ENCODE measurements around the gene MACROD2.

The MACROD2 gene

DNA sequence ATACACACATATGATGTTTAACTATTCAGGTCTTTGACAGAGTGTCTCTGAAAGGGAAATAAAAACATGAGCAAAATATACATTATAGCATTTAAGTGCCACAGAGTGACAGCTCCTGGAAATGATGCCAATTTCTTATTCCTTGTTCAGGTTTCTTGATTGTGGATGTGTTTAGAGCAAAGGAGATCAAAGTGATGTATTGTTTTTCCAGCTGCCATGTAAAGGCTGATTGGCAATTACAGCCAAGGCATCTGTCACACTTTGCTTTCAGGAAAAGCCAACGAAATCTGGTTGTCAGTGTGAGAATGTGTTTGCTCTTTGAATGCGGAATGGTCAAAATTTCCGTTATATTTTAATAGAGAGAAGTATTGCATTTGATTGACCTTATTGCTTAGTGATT lies 689.9 kb downstream of the MACROD2 start:
- no peak for TF ChIP-seq ZNF274 (IDR thresholded peaks at IDR 0.05; ENCODE audit: low read depth, low read length)
- H3K4me3 ChIP-seq (ENCODE audit: low read length), result no peak overlapping the region

- no peak overlapping the region for H3K4me3 ChIP-seq (ENCODE audit: low read length)
- no peak for TF ChIP-seq ZNF274 (IDR thresholded peaks at IDR 0.05; ENCODE audit: low read depth, low read length)
These were observed 692.0 kb downstream of the MACROD2 start for GRCh38 chr20:14687313-14687712.

- TF ChIP-seq ZNF274 (IDR thresholded peaks at IDR 0.05; ENCODE audit: low read depth, low read length), result no peak
- H3K4me3 ChIP-seq (ENCODE audit: low read length), result no peak overlapping the region
These were observed 692.7 kb downstream of the MACROD2 start for GRCh38 chr20:14688005-14688404.

DNA sequence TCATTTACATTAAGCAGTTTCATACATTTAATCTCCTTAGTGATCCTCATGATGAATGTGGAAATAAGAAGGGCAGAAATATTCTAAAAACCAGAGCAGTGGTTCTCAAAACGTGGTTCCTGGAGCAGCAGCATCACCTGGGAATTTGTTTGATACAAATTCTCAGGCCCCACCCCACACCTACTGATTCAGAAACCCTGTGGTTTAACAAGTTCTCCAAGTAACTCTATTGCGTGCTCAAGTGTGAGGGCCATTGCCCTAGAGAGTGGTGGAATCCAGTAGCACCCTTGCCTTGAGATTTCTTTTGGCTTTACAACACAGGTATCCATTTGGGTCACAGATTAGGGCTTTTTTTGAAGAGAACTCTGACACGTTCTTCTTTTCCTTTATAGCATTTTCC lies 696.7 kb downstream of the MACROD2 start:
- TF ChIP-seq ZNF274 (IDR thresholded peaks at IDR 0.05; ENCODE audit: low read depth, low read length), result no peak
- no peak overlapping the region for H3K4me3 ChIP-seq (ENCODE audit: low read length)

- no peak overlapping the region for H3K4me3 ChIP-seq (ENCODE audit: low read length)
- TF ChIP-seq ZNF274 (IDR thresholded peaks at IDR 0.05; ENCODE audit: low read depth, low read length), result no peak
These were observed 701.2 kb downstream of the MACROD2 start for GRCh38 chr20:14696478-14696877.

GRCh38 chr20:14696937-14697336 lies 701.6 kb downstream of the MACROD2 start:
- H3K4me3 ChIP-seq (ENCODE audit: low read length), result no peak overlapping the region
- no peak for TF ChIP-seq ZNF274 (IDR thresholded peaks at IDR 0.05; ENCODE audit: low read depth, low read length)

DNA sequence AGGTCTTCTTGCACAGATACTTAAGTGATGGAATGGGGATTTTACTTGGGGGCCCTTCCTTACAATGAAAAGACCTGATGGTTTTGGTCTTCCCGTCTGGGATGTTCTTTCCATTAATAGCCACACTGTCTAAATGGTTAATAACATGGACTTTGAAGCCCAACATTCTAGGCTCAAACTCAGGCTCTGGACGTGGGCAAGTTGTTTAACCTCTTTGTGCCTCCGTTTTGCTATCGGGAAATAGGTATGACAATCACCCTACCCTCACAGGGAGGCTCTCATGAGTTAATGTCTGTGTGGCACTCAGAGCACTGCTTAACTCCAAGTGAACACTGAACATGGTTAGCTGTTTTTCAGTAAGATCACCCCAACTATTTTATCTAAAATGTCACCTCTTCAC lies 702.8 kb downstream of the MACROD2 start:
- TF ChIP-seq ZNF274 (IDR thresholded peaks at IDR 0.05; ENCODE audit: low read depth, low read length), result no peak
- H3K4me3 ChIP-seq (ENCODE audit: low read length), result no peak overlapping the region

DNA sequence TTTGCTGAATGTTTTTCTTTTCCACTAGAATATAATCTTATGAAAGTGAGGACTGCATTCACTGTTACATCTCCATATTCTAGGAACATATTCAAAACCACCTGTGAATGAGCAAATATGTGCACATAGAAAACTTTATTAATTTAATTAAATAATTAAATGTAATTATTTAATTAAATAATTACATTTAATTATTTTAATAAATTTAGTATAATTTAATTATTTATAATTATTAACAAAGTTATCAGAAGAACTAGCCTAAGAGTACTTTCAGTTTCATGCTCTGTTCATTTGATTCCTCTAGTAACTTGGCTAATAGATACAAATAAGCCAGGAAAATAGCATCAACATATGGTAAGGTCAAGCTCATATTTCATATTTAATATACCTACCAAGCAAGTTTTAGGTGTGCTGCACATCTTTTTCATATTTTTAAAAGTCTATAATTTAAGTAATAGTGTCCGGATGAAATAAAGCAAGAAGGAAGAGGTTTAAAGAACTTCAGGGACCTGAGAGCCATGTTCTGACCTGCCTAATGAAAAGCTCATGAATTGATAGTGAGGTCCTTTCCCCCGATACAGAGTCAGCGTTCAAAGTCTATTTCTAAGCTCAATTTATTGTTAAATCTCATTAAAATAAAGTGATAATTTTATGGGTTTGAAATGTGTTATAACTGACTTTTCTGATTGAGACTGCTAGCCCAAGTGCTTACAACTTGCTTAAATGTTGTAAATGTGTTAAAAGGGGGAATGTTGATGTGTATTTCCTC lies 703.5 kb downstream of the MACROD2 start:
- no peak overlapping the region for H3K4me3 ChIP-seq (ENCODE audit: low read length)
- no peak for TF ChIP-seq ZNF274 (IDR thresholded peaks at IDR 0.05; ENCODE audit: low read depth, low read length)

DNA sequence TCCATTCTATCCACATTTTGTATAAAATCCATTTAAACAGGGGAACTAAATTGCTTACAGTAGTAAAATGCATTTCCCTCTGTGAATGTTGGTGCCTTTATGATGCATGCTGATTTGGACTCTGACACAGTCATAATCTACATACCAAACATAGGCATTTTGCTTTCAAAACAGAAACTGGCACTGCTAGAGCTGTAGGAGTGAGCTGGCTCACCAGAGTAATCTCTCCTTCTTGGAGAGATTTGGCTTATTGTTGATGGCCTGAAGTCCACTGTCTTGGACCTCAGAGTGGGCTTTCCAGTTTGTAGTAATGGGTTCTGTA lies 705.3 kb downstream of the MACROD2 start:
- no peak for TF ChIP-seq ZNF274 (IDR thresholded peaks at IDR 0.05; ENCODE audit: low read depth, low read length)
- H3K4me3 ChIP-seq (ENCODE audit: low read length), result no peak overlapping the region

DNA sequence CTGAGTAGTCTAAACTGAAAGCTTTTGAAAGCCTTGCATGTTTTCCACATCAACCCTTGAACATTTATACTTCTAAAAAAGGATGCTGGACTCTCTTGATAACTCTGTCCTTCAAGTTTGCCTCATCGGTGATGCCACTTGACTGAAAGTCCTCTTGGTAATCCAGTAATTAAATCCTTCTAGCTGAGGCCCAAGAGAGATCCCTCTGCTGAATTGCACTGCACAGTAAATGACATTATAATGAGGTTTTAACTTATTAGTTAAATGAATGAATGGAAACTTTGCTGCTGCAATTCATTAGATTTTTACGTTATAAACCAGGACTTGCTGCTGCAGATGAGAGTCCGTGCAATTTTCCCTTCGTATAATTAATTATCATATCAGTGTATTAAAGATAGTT lies 706.0 kb downstream of the MACROD2 start:
- no peak for TF ChIP-seq ZNF274 (IDR thresholded peaks at IDR 0.05; ENCODE audit: low read depth, low read length)
- H3K4me3 ChIP-seq (ENCODE audit: low read length), result no peak overlapping the region

DNA sequence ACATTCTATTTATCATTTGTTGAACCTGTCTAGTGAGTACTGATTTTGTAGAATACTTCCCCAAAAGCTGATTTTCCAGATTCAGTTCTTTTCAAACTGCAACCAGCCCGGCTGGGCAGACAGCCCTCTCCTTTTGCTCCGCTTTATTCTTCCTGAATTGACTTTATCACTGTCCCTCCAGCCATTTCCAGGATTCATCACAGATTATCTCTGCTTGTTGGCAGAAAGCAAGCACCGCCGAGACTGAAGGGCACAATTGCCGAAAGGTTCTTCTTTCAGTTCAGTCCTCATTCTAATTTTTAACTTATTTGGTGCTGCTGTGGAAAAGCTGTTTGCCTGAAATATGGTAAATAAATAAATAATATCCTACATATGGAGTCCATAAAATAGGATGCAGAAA lies 711.2 kb downstream of the MACROD2 start:
- no peak overlapping the region for H3K4me3 ChIP-seq (ENCODE audit: low read length)
- TF ChIP-seq ZNF274 (IDR thresholded peaks at IDR 0.05; ENCODE audit: low read depth, low read length), result no peak

GRCh38 chr20:14707026-14707680 lies 711.8 kb downstream of the MACROD2 start:
- TF ChIP-seq ZNF274 (IDR thresholded peaks at IDR 0.05; ENCODE audit: low read depth, low read length), result no peak
- no peak overlapping the region for H3K4me3 ChIP-seq (ENCODE audit: low read length)

DNA sequence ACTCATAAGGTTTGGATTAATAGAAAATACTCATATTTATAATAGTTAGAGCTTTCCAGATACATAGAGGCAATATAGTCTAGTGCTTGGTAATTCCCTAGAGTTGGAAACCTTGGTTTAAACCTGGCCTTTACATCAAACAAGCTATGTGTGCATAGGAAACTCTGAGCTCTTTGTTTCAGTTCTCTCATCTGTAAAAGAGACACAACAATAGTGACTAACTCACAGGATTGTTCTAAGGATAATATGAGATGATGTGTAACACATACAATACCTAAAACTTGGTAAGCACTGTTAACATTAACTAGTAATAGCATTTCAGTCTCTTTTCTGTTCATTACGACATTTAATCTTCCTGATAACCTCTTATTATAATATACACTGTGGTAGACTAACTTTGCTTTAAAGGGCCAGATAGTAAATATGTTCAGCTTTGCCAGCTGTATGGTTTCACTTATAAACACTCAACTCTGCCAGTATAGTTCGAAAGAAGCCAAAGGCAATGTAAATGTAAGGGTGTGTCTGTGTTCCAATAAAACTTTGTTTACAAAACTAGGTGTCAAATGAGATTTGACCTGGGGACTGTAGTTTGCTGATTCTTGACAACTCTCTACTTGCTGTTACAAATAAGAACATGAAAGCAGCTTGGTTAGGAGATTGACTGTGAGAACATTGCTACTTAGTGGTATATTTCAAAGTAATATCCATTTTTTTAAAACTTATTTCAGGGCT lies 712.7 kb downstream of the MACROD2 start:
- H3K4me3 ChIP-seq (ENCODE audit: low read length), result no peak overlapping the region
- no peak for TF ChIP-seq ZNF274 (IDR thresholded peaks at IDR 0.05; ENCODE audit: low read depth, low read length)

GRCh38 chr20:14709439-14709838 lies 714.1 kb downstream of the MACROD2 start:
- no peak overlapping the region for H3K4me3 ChIP-seq (ENCODE audit: low read length)
- no peak for TF ChIP-seq ZNF274 (IDR thresholded peaks at IDR 0.05; ENCODE audit: low read depth, low read length)

GRCh38 chr20:14710951-14711350 lies 715.6 kb downstream of the MACROD2 start:
- H3K4me3 ChIP-seq (ENCODE audit: low read length), result no peak overlapping the region
- TF ChIP-seq ZNF274 (IDR thresholded peaks at IDR 0.05; ENCODE audit: low read depth, low read length), result no peak

Measured in GM08714 (cell line).